Left ventricle myocardium inferior (tissue), 1 donor: ENCODE measurements around the gene CCDC159. TPM values are rescaled to one million over a fixed set of nuclear protein-coding genes. Genes with fewer than 3 reads are reported as not detected.

ENCODE experiments used
- DNase-seq: peaks from one replicate; pipeline ENCODE4 v3.0.0-alpha.2; 2020
- H3K27ac ChIP-seq: fragments of 200-600 bp; replicated peaks from 2 replicates; pipeline ENCODE4 v1.8.0; 2021
- H3K27me3 ChIP-seq: fragments of 200-600 bp; 2 replicates; pipeline ENCODE4 v1.8.0; 2021; ENCODE audit warnings: low read depth
- H3K36me3 ChIP-seq: fragments of 200-600 bp; 2 replicates; pipeline ENCODE4 v1.8.0; 2021
- H3K4me1 ChIP-seq: fragments of 200-600 bp; 2 replicates; pipeline ENCODE4 v1.8.0; 2021
- H3K4me3 ChIP-seq: fragments of 200-600 bp; 2 replicates; pipeline ENCODE4 v1.8.0; 2021; ENCODE audit warnings: mild to moderate bottlenecking, moderate library complexity
- H3K9me3 ChIP-seq: fragments of 200-600 bp; replicated peaks from 2 replicates; pipeline ENCODE4 v1.8.0; 2021
- CTCF ChIP-seq: fragments of 200-600 bp; IDR thresholded peaks from 2 replicates; pipeline ENCODE4 v1.8.0; 2021; ENCODE audit warnings: antibody characterized with exemption, mild to moderate bottlenecking, borderline replicate concordance
- intact Hi-C: fragments of 100-400 bp; cut with micrococcal nuclease; formaldehyde crosslinking; loops from one replicate; pipeline ENCODE4 v1.11.0; 2022
- total RNA-seq: library from RNA; stranded (reverse); fragmentation: NEBNext Ultra II Directional; extraction: Animal tissue kit (Norgen Biotek cat#: 25700); gene quantifications from one replicate; pipeline ENCODE4 v1.2.1, GENCODE V29; 2021
- donor health status: DM: no; HTN: yes; CAD: no; lungs with severe emphysema.

Gene CCDC159
- total RNA-seq, 1 donor from 2014 or later = 24.5 TPM

- peaks cover 71% of the 10 kb centered on the region for H3K4me1 ChIP-seq
- intact Hi-C loops = no loop called here
- DNase-seq = peak; percentile 96
Observed at GRCh38 chr19:11380653-11381537, 34.6 kb downstream of the CCDC159 start.

GRCh38 chr19:11382898-11383705 lies 36.8 kb downstream of the CCDC159 start:
- DNase-seq = peak; percentile 60
- H3K27ac ChIP-seq = peak overlapping the region; percentile 66
- H3K36me3 ChIP-seq = no peaks in the 10 kb centered on the region
- H3K27me3 ChIP-seq = peaks cover 19% of the 10 kb centered on the region
- H3K9me3 ChIP-seq = no peaks in the 10 kb centered on the region
- peaks cover 49% of the 10 kb centered on the region for H3K4me1 ChIP-seq
- peak; percentile 65 for TF ChIP-seq CTCF
- intact Hi-C loops = no loop called here
- H3K4me3 ChIP-seq = peak overlapping the region; percentile 71

More at GRCh38 chr19:11380653-11381537, 34.6 kb downstream of the CCDC159 start:
- Histone ChIP-seq H3K27me3 (peaks cover 19% of the 10 kb centered on the region), H3K36me3 (no peaks in the 10 kb centered on the region), H3K9me3 (no peaks in the 10 kb centered on the region), H3K4me3 (peak overlapping the region; percentile 73), H3K27ac (peak overlapping the region; percentile 80)
- peak; percentile 84 for TF ChIP-seq CTCF

DNA sequence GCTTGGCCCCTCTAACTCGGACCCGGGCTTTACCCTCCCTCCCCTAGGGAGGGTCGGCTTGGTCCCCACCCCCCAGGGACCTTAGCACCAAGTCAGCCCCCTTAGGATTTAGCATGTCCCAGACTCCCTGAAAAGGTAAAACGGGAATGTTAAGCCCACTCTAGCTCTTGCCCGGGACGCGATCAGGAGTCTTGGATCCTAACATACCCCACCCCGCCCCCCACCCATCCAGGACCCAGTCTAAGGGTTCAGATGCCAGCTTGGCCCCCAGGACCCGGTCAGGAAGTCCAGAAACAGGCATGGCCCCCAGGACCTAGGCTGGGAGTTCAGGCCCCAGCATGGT lies 37.4 kb downstream of the CCDC159 start:
- Histone ChIP-seq H3K4me1 (peaks cover 43% of the 10 kb centered on the region), H3K27me3 (peaks cover 19% of the 10 kb centered on the region), H3K9me3 (no peaks in the 10 kb centered on the region), H3K4me3 (peak overlapping the region; percentile 71), H3K36me3 (no peaks in the 10 kb centered on the region), H3K27ac (peak overlapping the region; percentile 66)
- DNase-seq = no peak
- TF ChIP-seq CTCF = no peak
- intact Hi-C loops = no loop called here

DNA sequence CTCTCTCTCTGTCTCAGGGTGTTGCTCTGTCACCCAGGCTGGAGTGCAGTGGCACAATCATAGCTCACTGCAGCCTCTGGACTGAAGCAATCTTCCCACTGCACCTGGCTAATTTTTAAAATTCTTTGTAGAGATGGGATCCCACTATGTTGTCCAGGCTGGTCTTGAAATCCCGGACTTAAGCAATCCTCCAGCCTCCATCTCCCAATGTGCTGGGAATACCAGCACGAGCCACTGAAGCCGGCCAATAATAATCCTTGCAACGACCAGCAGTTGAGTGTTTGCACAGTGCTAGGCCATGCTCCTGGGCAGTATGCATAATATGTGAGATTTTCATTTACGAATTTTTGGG lies 38.4 kb downstream of the CCDC159 start:
- no peaks in the 10 kb centered on the region for H3K9me3 ChIP-seq
- no peak overlapping the region for H3K4me3 ChIP-seq
- intact Hi-C loops = no loop called here
- TF ChIP-seq CTCF = no peak
- peaks cover 42% of the 10 kb centered on the region for H3K4me1 ChIP-seq
- DNase-seq = no peak
- no peaks in the 10 kb centered on the region for H3K36me3 ChIP-seq
- no peak overlapping the region for H3K27ac ChIP-seq
- peaks cover 19% of the 10 kb centered on the region for H3K27me3 ChIP-seq

DNA sequence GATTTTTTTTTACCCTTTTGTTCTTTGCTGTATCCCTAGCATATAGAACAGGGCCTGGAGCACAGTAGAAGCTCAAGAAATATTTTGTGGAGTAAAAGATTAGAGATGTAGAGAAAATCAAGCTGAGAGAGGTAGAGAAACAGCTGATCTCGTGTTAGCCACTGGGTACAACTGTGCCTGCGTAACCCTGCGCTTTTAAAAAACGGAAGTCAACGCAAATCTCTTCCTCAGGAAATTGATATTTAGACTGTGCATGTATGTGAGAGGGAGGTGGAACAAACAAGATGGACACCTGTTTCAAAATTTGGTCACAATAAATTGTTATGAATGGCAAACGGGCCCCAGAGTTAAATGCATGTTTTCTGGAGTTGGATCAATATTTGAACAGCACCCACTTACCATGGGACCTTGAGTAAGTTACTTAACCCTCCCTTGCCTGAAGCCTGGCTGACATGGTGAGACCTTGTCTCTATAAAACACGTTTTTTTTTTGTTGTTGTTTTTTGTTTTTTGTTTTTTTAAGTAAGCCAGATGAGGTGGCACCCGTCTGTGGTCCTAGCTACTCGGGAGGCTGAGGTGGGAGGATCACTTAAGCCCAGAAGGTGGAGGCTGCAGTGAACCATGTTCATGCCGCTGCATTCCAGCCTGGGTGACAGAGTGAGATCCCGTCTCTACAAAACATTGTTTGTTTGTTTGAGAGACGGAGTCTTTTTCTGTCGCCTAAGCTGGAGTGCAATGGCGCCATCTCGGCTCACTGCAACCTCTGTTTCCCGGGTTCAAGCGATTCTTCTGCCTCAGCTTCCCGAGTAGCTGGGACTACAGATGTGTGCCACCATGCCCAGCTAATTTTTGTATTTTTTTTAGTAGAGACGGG lies 41.1 kb downstream of the CCDC159 start:
- no peak for TF ChIP-seq CTCF
- Histone ChIP-seq H3K36me3 (no peaks in the 10 kb centered on the region), H3K27me3 (peaks cover 17% of the 10 kb centered on the region), H3K27ac (no peak overlapping the region), H3K9me3 (peaks cover 10% of the 10 kb centered on the region), H3K4me3 (no peak overlapping the region), H3K4me1 (peaks cover 21% of the 10 kb centered on the region)
- no peak for DNase-seq
- intact Hi-C loops = no loop called here
